Skeletal muscle satellite cell (primary cell): Measurements from ENCODE around the gene SLC12A3.
"Not testable (repeated sequence)": the region's sequence is repeated elsewhere in the genome, so short reads cannot be mapped to it uniquely, and the experiment has no call there.

Experiments used
- H3K27me3 ChIP-seq: 2 replicates; pipeline ENCODE4 v1.7.0; 2013; ENCODE audit warnings: low read length; ENCODE audit not compliant: control insufficient read depth, insufficient read depth
- H3K36me3 ChIP-seq: 2 replicates; pipeline ENCODE4 v1.7.0; 2013; ENCODE audit warnings: mild to moderate bottlenecking, control low read depth, low read length; ENCODE audit not compliant: insufficient read depth
- H3K4me1 ChIP-seq: 2 replicates; pipeline ENCODE4 v1.7.0; 2013; ENCODE audit warnings: low read length; ENCODE audit not compliant: control insufficient read depth, insufficient read depth
- H3K4me2 ChIP-seq: 2 replicates; pipeline ENCODE4 v1.7.0; 2013; ENCODE audit warnings: mild to moderate bottlenecking, low read length
- H3K4me3 ChIP-seq: 2 replicates; pipeline ENCODE4 v1.7.0; 2013; ENCODE audit warnings: low read length
- H3K9ac ChIP-seq: 2 replicates; pipeline ENCODE4 v1.7.0; 2013; ENCODE audit warnings: mild to moderate bottlenecking, low read depth, low read length, moderate library complexity
- H3K9me3 ChIP-seq: replicated peaks from 2 replicates; pipeline ENCODE4 v1.7.0; 2013; ENCODE audit warnings: mild to moderate bottlenecking, control low read depth, low read length

SLC12A3 gene

GRCh38 chr16:56884026-56884582, 19.1 kb downstream of the SLC12A3 start:
- no peak overlapping the region for H3K4me3 ChIP-seq
- no peak overlapping the region for H3K9ac ChIP-seq
- H3K9me3 ChIP-seq = no peaks in the 10 kb centered on the region
- no peak overlapping the region for H3K4me2 ChIP-seq
- H3K36me3 ChIP-seq = no peaks in the 10 kb centered on the region
- no peaks in the 10 kb centered on the region for H3K4me1 ChIP-seq
- peaks cover 6% of the 10 kb centered on the region for H3K27me3 ChIP-seq

- not testable (repeated sequence) for H3K9me3 ChIP-seq, H3K27me3 ChIP-seq, H3K4me2 ChIP-seq, H3K36me3 ChIP-seq, H3K4me1 ChIP-seq, H3K4me3 ChIP-seq, H3K9ac ChIP-seq
Observed at GRCh38 chr16:56884929-56885328, 19.9 kb downstream of the SLC12A3 start.

- no peaks in the 10 kb centered on the region for H3K36me3 ChIP-seq
- no peak overlapping the region for H3K9ac ChIP-seq
- peaks cover 6% of the 10 kb centered on the region for H3K27me3 ChIP-seq
- H3K4me2 ChIP-seq = no peak overlapping the region
- no peaks in the 10 kb centered on the region for H3K9me3 ChIP-seq
- no peaks in the 10 kb centered on the region for H3K4me1 ChIP-seq
- no peak overlapping the region for H3K4me3 ChIP-seq
Observed at GRCh38 chr16:56885446-56886162, 20.6 kb downstream of the SLC12A3 start.

- Histone ChIP-seq H3K4me2 (no peak overlapping the region), H3K36me3 (no peaks in the 10 kb centered on the region), H3K27me3 (peaks cover 6% of the 10 kb centered on the region), H3K9ac (no peak overlapping the region), H3K9me3 (no peaks in the 10 kb centered on the region), H3K4me1 (no peaks in the 10 kb centered on the region), H3K4me3 (no peak overlapping the region)
Observed at GRCh38 chr16:56886296-56886695, 21.3 kb downstream of the SLC12A3 start.

- Histone ChIP-seq H3K4me3 (no peak overlapping the region), H3K4me1 (no peaks in the 10 kb centered on the region), H3K27me3 (peaks cover 6% of the 10 kb centered on the region), H3K9me3 (no peaks in the 10 kb centered on the region), H3K4me2 (no peak overlapping the region), H3K9ac (no peak overlapping the region), H3K36me3 (no peaks in the 10 kb centered on the region)
Observed at GRCh38 chr16:56886826-56887225, 21.8 kb downstream of the SLC12A3 start.

GRCh38 chr16:56888806-56889205, 23.8 kb downstream of the SLC12A3 start:
- Histone ChIP-seq H3K27me3 (peaks cover 3% of the 10 kb centered on the region), H3K36me3 (no peaks in the 10 kb centered on the region), H3K9me3 (no peaks in the 10 kb centered on the region), H3K4me1 (no peaks in the 10 kb centered on the region), H3K4me3 (no peak overlapping the region), H3K4me2 (no peak overlapping the region), H3K9ac (no peak overlapping the region)

- no peaks in the 10 kb centered on the region for H3K36me3 ChIP-seq
- no peak overlapping the region for H3K9ac ChIP-seq
- no peaks in the 10 kb centered on the region for H3K9me3 ChIP-seq
- H3K4me3 ChIP-seq = no peak overlapping the region
- H3K27me3 ChIP-seq = peaks cover 3% of the 10 kb centered on the region
- no peaks in the 10 kb centered on the region for H3K4me1 ChIP-seq
- H3K4me2 ChIP-seq = no peak overlapping the region
Observed at GRCh38 chr16:56889206-56889605, 24.2 kb downstream of the SLC12A3 start.

GRCh38 chr16:56891685-56892084, 26.7 kb downstream of the SLC12A3 start:
- no peak overlapping the region for H3K4me3 ChIP-seq
- no peaks in the 10 kb centered on the region for H3K4me1 ChIP-seq
- H3K36me3 ChIP-seq = no peaks in the 10 kb centered on the region
- no peak overlapping the region for H3K4me2 ChIP-seq
- no peak overlapping the region for H3K9ac ChIP-seq
- H3K9me3 ChIP-seq = no peaks in the 10 kb centered on the region
- peaks cover 3% of the 10 kb centered on the region for H3K27me3 ChIP-seq

- H3K36me3 ChIP-seq = no peaks in the 10 kb centered on the region
- H3K4me2 ChIP-seq = no peak overlapping the region
- no peaks in the 10 kb centered on the region for H3K4me1 ChIP-seq
- H3K9me3 ChIP-seq = no peaks in the 10 kb centered on the region
- H3K9ac ChIP-seq = no peak overlapping the region
- H3K27me3 ChIP-seq = peaks cover 11% of the 10 kb centered on the region
- no peak overlapping the region for H3K4me3 ChIP-seq
Observed at GRCh38 chr16:56892705-56893104, 27.7 kb downstream of the SLC12A3 start.

GRCh38 chr16:56894331-56894917, 29.4 kb downstream of the SLC12A3 start:
- H3K9me3 ChIP-seq = no peaks in the 10 kb centered on the region
- no peak overlapping the region for H3K9ac ChIP-seq
- no peaks in the 10 kb centered on the region for H3K36me3 ChIP-seq
- no peak overlapping the region for H3K4me2 ChIP-seq
- H3K27me3 ChIP-seq = peaks cover 19% of the 10 kb centered on the region
- H3K4me3 ChIP-seq = no peak overlapping the region
- no peaks in the 10 kb centered on the region for H3K4me1 ChIP-seq

- Histone ChIP-seq H3K4me2 (no peak overlapping the region), H3K9me3 (no peaks in the 10 kb centered on the region), H3K4me1 (no peaks in the 10 kb centered on the region), H3K9ac (no peak overlapping the region), H3K36me3 (no peaks in the 10 kb centered on the region), H3K27me3 (peaks cover 28% of the 10 kb centered on the region), H3K4me3 (no peak overlapping the region)
Observed at GRCh38 chr16:56895813-56896212, 30.8 kb downstream of the SLC12A3 start.

GRCh38 chr16:56896244-56896643, 31.2 kb downstream of the SLC12A3 start:
- Histone ChIP-seq H3K36me3 (no peaks in the 10 kb centered on the region), H3K4me2 (no peak overlapping the region), H3K27me3 (peaks cover 31% of the 10 kb centered on the region), H3K9me3 (no peaks in the 10 kb centered on the region), H3K4me1 (no peaks in the 10 kb centered on the region), H3K4me3 (no peak overlapping the region), H3K9ac (no peak overlapping the region)
